ENCODE results near the gene KLK11. TPM values are rescaled to one million over a fixed set of nuclear protein-coding genes. Genes with fewer than 3 reads are reported as not detected.

The KLK11 gene
- polyA plus RNA-seq, 3 donors: not detected

DNA sequence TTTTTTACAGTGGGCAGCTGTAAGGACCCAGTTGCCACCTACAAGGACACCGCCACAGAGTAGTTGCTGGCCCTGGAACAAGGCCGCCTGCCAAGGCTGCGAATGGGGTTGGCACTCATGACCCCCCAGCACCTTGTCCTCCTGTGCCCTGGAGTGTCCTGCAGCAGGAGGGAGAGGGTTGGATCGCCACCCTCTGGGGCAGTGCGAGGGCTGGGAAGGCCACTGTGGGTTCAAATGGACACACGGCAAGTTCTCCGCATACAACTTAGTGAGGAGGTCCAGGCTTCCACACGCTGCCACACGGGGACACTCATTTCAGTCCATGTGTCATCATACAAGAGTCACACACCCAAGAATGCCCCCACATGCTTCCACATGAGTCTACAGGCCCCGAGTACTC lies 26.0 kb downstream of the KLK11 start:
- no peak overlapping the region for H3K27ac ChIP-seq (ENCODE audit: low read depth in 1 of 2, low read length in 2 of 2)
- TF ChIP-seq, protein P1, sequence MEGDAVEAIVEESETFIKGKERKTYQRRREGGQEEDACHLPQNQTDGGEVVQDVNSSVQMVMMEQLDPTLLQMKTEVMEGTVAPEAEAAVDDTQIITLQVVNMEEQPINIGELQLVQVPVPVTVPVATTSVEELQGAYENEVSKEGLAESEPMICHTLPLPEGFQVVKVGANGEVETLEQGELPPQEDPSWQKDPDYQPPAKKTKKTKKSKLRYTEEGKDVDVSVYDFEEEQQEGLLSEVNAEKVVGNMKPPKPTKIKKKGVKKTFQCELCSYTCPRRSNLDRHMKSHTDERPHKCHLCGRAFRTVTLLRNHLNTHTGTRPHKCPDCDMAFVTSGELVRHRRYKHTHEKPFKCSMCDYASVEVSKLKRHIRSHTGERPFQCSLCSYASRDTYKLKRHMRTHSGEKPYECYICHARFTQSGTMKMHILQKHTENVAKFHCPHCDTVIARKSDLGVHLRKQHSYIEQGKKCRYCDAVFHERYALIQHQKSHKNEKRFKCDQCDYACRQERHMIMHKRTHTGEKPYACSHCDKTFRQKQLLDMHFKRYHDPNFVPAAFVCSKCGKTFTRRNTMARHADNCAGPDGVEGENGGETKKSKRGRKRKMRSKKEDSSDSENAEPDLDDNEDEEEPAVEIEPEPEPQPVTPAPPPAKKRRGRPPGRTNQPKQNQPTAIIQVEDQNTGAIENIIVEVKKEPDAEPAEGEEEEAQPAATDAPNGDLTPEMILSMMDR (IDR thresholded peaks at IDR 0.05): no peak
- no peak overlapping the region for H3K4me3 ChIP-seq (replicated peaks in 1 of 3; ENCODE audit: low read depth in 2 of 3, low read length in 3 of 3)
- H3K36me3 ChIP-seq (replicated peaks in 1 of 2; ENCODE audit: control insufficient read depth in 1 of 2, insufficient read depth in 2 of 2, low read length in 2 of 2): no peaks in the 10 kb centered on the region
- peaks cover 5% of the 10 kb centered on the region in 2 donors for H3K9me3 ChIP-seq (replicated peaks in 1 of 2; ENCODE audit: control insufficient read depth in 1 of 2, insufficient read depth in 1 of 2, low read length in 2 of 2)
- no peaks in the 10 kb centered on the region for H3K79me2 ChIP-seq (ENCODE audit: insufficient read depth, low read length)
- H3K4me3 Mint-ChIP-seq: no peak overlapping the region
- no peak overlapping the region for H3K9ac ChIP-seq (ENCODE audit: insufficient read depth, low read length, poor library complexity, severe bottlenecking)
- WGBS (ENCODE audit: insufficient coverage): 92% methylated on average over 10 of the region's 10 CpGs
- peaks cover 4% of the 10 kb centered on the region for H3K4me1 Mint-ChIP-seq
- intact Hi-C loops (cut with micrococcal nuclease): no loop called here
- peaks cover 12 to 48% (median 36%) of the 10 kb centered on the region in 3 donors for H3K27me3 Mint-ChIP-seq (ENCODE audit: low read depth in 3 of 3)
- H2AFZ ChIP-seq (ENCODE audit: insufficient read depth, low read depth, low read length, poor library complexity, severe bottlenecking): no peak overlapping the region
- H3K4me2 ChIP-seq (replicated peaks; ENCODE audit: extremely low read depth, low read length, poor library complexity, severe bottlenecking): no peak overlapping the region
- no peak for DNase-seq
- H3K36me3 Mint-ChIP-seq: no peaks in the 10 kb centered on the region
- H3K27me3 ChIP-seq (ENCODE audit: control insufficient read depth in 2 of 2, insufficient read depth in 2 of 2, low read length in 2 of 2): peaks cover 0 to 5% of the 10 kb centered on the region in 2 donors
- peaks cover 4 to 13% (median 9%) of the 10 kb centered on the region in 7 donors for H3K9me3 Mint-ChIP-seq
- H3K4me1 ChIP-seq (ENCODE audit: control insufficient read depth in 1 of 2, insufficient read depth in 2 of 2, low read length in 2 of 2): no peaks in the 10 kb centered on the region
- no peaks in the 10 kb centered on the region for H4K20me1 ChIP-seq (ENCODE audit: insufficient read depth, low read length)
- H3K27ac Mint-ChIP-seq: no peak overlapping the region

DNA sequence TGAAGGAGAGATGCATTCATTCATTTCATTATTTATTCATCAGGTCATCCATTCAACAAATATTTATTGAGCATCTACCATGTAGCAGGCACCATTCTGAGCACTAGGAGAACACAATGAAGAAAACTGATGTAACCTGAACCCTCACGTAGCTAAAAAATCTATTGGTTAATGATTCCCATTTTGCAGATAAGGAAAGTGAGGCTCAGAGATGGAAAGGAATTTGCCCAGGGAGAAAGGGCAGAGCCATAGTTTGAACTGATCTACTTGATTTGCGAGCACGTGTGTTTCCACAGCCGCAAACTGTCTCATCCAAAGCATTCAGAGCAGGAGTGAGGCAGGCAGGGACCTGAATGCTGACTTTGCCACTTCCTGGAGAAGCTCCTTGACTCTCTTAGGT lies 27.7 kb downstream of the KLK11 start:
- H3K4me1 ChIP-seq (ENCODE audit: control insufficient read depth in 1 of 2, insufficient read depth in 2 of 2, low read length in 2 of 2): no peaks in the 10 kb centered on the region
- H2AFZ ChIP-seq (ENCODE audit: insufficient read depth, low read depth, low read length, poor library complexity, severe bottlenecking): no peak overlapping the region
- H3K4me3 ChIP-seq (replicated peaks in 1 of 3; ENCODE audit: low read depth in 2 of 3, low read length in 3 of 3): no peak overlapping the region
- no peak for DNase-seq
- H3K9me3 ChIP-seq (replicated peaks in 1 of 2; ENCODE audit: control insufficient read depth in 1 of 2, insufficient read depth in 1 of 2, low read length in 2 of 2): peaks cover 5 to 9% of the 10 kb centered on the region in 2 donors
- 88% methylated on average over 4 of the region's 4 CpGs for WGBS (ENCODE audit: insufficient coverage)
- H3K36me3 Mint-ChIP-seq: no peaks in the 10 kb centered on the region
- H3K4me2 ChIP-seq (replicated peaks; ENCODE audit: extremely low read depth, low read length, poor library complexity, severe bottlenecking): no peak overlapping the region
- peaks cover 10 to 45% (median 31%) of the 10 kb centered on the region in 3 donors for H3K27me3 Mint-ChIP-seq (ENCODE audit: low read depth in 3 of 3)
- H3K9me3 Mint-ChIP-seq: peaks cover 4 to 19% (median 13%) of the 10 kb centered on the region in 7 donors
- no peak overlapping the region for H3K4me3 Mint-ChIP-seq
- no peaks in the 10 kb centered on the region for H3K36me3 ChIP-seq (replicated peaks in 1 of 2; ENCODE audit: control insufficient read depth in 1 of 2, insufficient read depth in 2 of 2, low read length in 2 of 2)
- H4K20me1 ChIP-seq (ENCODE audit: insufficient read depth, low read length): no peaks in the 10 kb centered on the region
- H3K27ac ChIP-seq (ENCODE audit: low read depth in 1 of 2, low read length in 2 of 2): no peak overlapping the region
- no peak overlapping the region for H3K9ac ChIP-seq (ENCODE audit: insufficient read depth, low read length, poor library complexity, severe bottlenecking)
- H3K79me2 ChIP-seq (ENCODE audit: insufficient read depth, low read length): no peaks in the 10 kb centered on the region
- H3K4me1 Mint-ChIP-seq: peaks cover 4% of the 10 kb centered on the region
- peaks cover 0 to 5% of the 10 kb centered on the region in 2 donors for H3K27me3 ChIP-seq (ENCODE audit: control insufficient read depth in 2 of 2, insufficient read depth in 2 of 2, low read length in 2 of 2)
- intact Hi-C loops (cut with micrococcal nuclease): no loop called here
- H3K27ac Mint-ChIP-seq: no peak overlapping the region
- TF ChIP-seq, protein P1 (IDR thresholded peaks at IDR 0.05): no peak
